Stimulated activated CD8-positive, alpha-beta memory T cell treated with anti-CD3 and anti-CD28 coated beads, Interleukin-4, amount 100 ng/mL, for 1 hour (primary cell): ENCODE measurements around the gene MED12.

ENCODE experiments used
- DNase-seq, 2 donors: peaks; one replicate each; pipeline ENCODE4 v3.0.0-alpha.2; 2020; ENCODE audit warnings: low read depth in 2 of 2, low spot score in 1 of 2

The MED12 gene

GRCh38 chrX:71107245-71107644 is 11.2 kb upstream of the MED12 start:
- no peak for DNase-seq

GRCh38 chrX:71107762-71108360 is 10.5 kb upstream of the MED12 start:
- DNase-seq = no peak

- DNase-seq = no peak
These were observed 9.3 kb upstream of the MED12 start for GRCh38 chrX:71109051-71109450.

GRCh38 chrX:71111141-71111843 is 7.1 kb upstream of the MED12 start, which contains the start of gene IL2RG:
TSS of gene IL2RG (minus strand) at chrX:71111577. CDS start at chrX:71111539, 38 bp downstream.
- DNase-seq = peak; percentile 47 to 61

- no peak for DNase-seq
These were observed 6.4 kb upstream of the MED12 start for GRCh38 chrX:71111921-71112431.

- DNase-seq = no peak
These were observed 1.0 kb upstream of the MED12 start for GRCh38 chrX:71117358-71117757.

- no peak for DNase-seq
These were observed 664 bp downstream of the MED12 start for GRCh38 chrX:71118985-71119535.

- no peak for DNase-seq
These were observed 9.9 kb downstream of the MED12 start for GRCh38 chrX:71128166-71128833.

GRCh38 chrX:71128915-71129765 is 10.7 kb downstream of the MED12 start:
- peak; percentile 48 to 52 for DNase-seq

GRCh38 chrX:71131510-71131909 is 13.1 kb downstream of the MED12 start:
- DNase-seq = no peak

- DNase-seq = no peak
These were observed 22.0 kb downstream of the MED12 start for GRCh38 chrX:71140440-71140839.

GRCh38 chrX:71143508-71143907 is 25.1 kb downstream of the MED12 start:
- no peak for DNase-seq

- no peak for DNase-seq
These were observed 26.3 kb downstream of the MED12 start, which contains the start of gene NLGN3 for GRCh38 chrX:71144651-71145050. TSS of gene NLGN3 (plus strand) at chrX:71144841. CDS start at chrX:71147750, 2,909 bp downstream.

- DNase-seq = no peak
These were observed 29.3 kb downstream of the MED12 start for GRCh38 chrX:71147496-71148277.

GRCh38 chrX:71148278-71148663 is 29.9 kb downstream of the MED12 start:
- DNase-seq = no peak

- no peak for DNase-seq
These were observed 33.0 kb downstream of the MED12 start for GRCh38 chrX:71151366-71151765.

- DNase-seq = no peak
These were observed 35.8 kb downstream of the MED12 start for GRCh38 chrX:71154196-71154595.

GRCh38 chrX:71154641-71155040 is 36.2 kb downstream of the MED12 start:
- no peak for DNase-seq

GRCh38 chrX:71158603-71159002 is 40.2 kb downstream of the MED12 start:
- DNase-seq = no peak

- DNase-seq = no peak
These were observed 40.9 kb downstream of the MED12 start for GRCh38 chrX:71159335-71159734.
